Dermis microvascular lymphatic vessel endothelial cell (primary cell): Measurements from ENCODE around the gene TPP2. TPM values are rescaled to one million over a fixed set of nuclear protein-coding genes. Genes with fewer than 3 reads are reported as not detected.
A peak's percentile ranks its signal among the peaks of the same experiment; 100 is the strongest.

Experiments used
- DNase-seq, 2 donors: peaks; one replicate each; pipeline versions ENCODE4 v3.0.0 to v3.0.0-alpha.2; 2010; ENCODE audit warnings: low read depth in 2 of 2
- total RNA-seq: library from RNA; depleted of rRNA; stranded (reverse); fragments of >200 nt; gene quantifications from 2 replicates; pipeline ENCODE4 v1.2.1, GENCODE V29; 2014

The TPP2 gene
- total RNA-seq, 1 donor from 2014 or later: 39.5 TPM

DNA sequence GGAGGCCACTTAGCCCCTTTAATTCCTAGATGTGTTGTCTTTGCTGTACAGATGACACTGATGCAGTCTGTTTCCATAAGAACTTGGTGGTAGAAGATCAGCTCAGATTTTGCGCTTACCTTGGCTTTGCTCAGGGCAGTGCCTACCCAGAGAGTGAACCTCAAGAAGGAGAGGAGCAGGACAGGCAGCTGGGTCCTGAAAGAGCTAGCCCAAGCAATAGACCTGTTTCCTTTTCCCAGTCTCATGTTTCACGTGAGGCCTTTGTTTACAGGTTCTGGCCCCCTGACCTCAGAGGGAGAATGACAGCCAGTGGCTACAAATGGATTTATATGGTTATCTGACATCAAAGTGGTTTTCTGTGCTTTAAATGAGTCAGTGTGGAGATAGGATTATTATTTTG lies 58.0 kb downstream of the TPP2 start:
- peak in 1 of 2 donors; percentile 46 for DNase-seq

DNA sequence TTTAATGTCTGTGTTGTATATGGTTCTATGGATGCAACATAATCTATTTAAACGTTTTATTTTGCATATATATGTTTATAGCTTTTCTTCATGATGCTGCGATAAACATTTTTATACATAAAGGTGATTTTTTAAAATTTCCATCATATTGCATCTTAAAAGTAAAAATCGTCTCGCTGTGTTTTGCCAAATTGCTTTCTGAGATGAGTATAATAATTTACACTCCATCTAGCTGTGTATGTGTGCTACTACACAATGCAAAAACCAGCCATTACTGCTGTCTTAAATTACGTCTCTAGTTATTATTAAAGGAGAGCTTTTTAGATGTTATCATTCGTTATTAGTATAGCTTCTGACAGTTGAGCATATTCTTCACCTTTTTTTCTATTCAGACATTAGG lies 60.8 kb downstream of the TPP2 start:
- no peak for DNase-seq

DNA sequence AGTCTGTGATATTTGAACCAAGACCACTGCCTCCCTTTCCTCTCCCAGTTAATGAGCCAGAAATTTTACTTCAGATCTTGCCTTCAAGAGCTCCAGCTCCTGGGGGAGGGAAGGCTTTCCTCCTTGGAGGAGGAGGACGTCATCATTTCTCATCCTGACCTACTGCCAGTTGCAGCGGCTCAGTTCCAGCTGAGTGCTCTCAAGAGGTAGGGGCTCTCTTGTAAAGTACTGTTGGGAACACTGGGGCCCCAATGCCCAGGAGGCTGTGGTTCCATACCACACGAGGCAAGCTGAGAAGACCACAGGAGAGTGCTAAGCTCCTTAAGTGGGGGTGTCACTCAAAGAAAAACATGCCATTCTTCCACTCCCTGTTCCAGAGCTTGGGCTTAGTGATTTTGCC lies 61.9 kb downstream of the TPP2 start:
- no peak for DNase-seq

DNA sequence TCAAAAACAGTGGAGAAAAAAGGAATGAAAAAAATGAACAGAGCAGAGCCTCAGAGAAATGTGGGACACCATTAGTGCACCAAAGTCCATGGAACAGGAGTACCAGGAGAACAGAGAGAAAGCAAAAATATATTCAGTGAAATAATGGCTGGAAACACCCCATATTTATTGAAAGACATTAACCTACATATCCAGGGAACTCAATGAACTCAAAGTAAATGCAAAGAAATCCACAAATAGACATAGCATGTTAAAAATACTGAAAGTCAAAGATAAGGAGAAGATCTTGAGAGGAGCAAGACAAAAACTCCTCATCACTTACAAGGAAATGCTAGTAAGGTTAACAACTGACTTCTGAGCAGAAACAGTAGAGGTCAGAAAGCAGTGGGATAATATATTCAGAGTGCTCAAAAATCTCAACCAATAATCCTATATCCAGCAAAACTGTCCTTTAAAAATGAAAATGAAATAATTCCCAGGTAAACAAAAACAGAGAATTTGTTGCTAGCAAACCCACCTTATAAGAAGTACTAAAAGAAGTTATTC lies 62.5 kb downstream of the TPP2 start:
- no peak for DNase-seq

DNA sequence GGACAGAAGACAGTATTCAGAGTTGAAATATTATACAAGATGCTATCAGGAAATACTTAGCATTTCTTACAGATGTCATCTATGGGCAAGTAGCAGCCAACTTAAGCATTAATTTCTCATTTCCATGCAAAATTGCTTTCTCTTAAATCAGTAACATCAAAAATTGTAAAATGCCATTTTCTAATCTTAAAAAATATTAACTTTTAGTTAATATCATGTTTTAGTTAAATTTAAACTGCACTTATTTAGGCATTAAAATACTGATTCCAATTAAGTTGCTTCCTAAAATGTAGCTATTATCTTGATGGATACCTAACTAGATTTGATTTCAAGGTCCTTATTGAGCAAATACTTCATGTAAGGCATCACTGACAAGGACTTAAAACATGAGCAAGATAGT lies 70.2 kb downstream of the TPP2 start:
- no peak for DNase-seq

DNA sequence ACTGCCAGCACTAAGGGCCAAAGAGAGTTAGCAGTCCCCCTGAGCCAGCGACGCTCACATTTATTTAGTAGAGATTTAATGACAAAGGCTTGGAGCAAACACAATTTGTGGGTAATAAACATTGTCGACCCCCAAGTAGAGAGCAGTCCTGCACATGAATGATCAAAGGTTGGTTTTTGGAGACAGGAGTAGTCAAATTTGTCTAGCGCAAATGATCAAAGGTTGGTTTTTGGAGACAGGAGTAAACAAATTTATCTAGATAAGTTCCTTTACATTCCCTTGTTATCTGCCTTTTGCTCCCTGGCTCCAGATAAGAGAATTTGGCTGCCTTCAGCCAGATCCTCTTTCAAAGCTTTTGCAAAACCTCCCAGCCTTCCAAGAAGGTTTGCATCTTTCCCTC lies 71.1 kb downstream of the TPP2 start:
- DNase-seq: no peak

DNA sequence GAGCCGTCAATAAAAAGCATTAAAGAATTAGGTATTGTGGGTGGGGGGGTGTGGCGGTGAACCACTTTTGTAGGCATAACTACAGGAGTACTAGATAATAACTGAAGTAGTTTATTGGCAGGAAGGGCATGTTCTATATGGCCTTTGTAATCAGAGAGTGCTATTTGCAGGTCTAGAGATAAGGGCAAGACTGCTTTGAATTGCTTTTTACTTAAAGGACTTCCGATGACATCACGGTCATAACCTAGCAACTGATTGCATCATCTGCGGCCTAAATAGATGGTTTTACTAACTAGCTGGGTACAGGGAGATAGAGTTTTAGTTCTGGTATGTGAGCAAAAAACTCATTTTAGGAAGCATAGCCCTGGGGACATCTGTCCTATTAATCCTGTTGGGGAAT lies 73.3 kb downstream of the TPP2 start:
- no peak for DNase-seq

DNA sequence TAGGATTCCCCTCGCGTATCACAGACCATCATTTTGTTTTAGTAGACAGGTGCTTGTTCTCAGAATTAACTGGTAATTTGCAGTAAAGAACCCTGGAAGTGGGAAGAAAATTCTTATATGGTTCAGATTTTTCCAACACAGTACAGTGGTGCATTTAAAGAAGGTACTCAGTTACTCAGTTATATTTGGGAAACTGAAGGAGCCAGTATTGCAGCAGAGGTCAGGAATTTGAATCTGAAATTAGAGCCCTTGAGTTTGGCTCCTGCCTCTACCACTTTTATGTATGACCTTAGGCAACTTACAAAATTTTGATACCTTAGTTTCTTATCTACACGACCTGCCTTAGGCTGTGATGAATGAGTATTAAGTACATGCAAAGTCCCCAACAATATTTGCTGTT lies 78.3 kb downstream of the TPP2 start:
- DNase-seq: no peak

DNA sequence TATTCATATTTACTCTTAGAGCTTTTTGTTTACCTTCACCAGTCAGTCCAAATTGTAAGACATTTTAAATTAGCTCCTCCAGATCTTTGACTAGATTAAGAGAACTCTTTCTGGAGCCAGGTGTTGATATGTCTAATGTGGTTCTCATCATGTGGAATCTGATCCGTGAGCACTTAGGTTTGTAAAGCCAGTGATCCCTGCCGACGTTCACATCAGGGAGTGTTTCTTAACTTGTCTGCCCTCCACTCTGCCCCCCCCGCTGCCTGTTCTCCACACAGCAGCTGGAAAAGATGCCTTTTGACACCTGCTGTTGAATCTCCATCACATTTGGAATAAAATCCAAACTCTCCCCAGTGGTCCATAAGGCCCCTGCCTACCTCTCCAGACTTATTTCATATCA lies 80.3 kb downstream of the TPP2 start:
- no peak for DNase-seq

DNA sequence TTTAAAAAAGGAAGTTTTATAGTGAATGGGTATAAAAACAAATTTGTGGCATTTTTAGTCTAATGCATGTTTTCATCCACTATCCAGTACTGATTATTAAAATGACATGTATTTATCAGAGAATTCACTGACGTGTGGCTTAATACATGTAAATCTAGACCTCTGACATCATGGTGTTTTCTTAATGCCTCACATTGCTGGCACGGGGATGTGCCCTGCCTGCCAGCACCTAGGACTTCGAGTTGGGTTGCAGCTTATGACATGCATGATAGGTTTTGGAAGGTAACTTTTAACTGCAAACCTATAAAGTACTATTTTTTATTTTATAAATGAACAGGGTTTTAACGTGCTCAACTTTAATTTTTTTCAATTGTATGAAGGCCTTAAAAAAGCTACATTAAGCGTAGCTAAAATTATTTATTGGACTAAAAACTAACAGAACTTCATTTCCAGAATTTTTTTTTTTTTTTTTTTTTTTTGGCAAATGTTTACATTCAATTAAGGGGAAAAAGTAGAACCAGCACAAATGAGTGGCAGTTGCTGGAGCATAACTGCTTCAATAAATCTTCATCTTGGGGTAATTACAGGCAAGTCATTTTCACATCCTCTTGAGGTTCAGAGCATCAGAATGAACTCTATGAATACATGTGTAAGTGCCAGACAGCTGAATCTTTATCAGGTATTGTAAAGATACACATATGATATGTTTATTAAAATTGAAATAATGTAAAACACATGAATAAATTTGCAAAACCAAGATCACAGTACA lies 81.7 kb downstream of the TPP2 start:
- DNase-seq: no peak

DNA sequence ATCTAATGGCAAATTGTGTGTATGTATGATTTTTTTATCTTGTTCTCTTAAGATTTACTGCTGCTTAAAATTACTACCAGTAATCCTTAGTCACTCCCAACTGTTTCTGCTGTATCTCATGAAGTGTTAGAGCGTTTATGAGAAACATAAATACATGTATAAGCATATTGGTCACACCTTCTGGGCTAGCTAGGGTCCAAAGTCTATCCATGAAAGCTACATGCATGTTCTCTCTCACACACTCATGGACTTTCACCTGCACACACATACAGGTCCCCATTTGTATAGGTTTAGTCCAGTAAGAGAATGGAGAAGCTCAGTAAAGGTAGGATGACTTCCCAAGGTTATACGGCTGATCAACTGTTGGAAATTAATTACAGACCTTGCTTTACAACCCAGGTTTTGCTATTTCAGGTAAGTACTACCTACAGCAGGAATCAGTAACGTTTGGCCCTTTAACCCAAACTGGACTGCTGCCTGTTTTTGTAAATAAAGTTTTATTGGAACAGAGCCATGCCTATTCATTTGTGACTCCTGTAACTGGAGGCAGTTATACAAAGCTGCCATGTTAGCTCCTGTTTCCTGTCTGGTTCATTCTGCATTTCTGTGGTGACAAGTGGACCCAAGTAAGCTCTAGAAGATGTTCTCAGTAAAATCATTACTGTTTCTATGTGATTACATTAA lies 82.8 kb downstream of the TPP2 start:
- DNase-seq: no peak

DNA sequence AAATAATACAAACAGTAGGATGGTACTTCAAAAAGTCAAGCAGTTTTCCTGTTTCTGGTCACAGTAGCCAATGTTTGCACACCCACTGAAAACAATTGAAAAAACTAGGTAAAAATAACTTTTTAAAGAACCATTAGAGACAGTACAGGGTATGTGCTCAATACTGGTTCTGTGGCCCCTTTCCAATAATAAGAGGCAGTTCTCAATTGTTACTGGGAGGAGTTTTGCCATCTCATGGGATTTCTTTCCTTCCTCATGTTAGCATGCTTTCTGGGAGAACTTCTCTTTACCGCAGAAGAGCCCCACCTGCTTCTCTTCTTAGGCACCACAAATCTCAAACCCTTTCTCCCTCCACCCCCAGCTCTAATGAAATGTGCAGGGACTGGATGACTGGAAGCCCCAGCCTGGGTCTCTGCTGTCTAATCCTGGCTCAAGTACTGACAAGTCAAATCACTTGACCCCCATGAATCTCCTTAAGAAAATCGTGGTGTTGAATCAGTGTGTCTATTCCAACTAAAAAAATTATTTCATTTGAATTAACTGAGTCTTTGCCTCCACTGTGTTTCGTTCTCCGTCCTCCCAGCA lies 83.4 kb downstream of the TPP2 start:
- no peak for DNase-seq

DNA sequence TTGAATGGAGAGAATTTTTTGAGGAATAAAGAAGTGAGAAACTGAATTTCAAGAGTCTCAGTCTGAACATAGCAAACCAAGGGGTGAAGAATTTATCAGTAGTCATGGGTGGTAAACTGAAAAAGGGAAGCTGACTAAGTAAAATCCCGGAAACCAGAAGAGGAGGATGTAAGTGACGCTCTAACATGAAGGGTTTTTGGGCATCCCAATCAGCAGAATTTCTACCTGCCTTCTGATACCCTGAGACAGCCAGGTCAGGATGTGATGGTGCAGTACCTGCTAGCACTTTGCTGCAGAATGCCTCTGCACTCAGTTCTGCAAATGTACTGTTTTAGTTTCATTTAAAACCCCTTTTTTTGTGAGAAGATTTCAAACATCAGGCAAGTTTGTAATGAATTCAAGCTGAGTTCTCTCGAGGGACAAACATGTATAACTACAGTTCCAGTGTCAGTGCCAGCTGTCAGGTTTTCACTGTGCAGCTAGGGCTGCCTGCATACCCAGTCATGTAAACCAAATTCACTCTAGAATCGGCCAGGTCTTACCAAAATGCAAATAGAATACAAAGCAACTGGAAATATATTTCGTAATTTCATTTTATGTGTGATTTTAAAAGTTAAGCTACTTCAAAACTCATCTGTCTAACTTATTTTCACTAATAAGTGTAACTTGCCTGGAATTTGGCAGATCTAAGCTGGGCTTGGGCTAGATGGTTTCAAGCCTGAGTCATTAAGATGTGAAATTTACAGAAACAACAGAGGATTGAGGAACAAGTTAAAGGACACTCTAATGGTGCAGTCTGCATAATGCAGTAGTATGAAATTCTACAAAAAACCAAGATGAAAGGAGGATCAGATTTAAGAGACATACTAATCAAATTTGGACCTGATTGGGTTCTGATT lies 84.3 kb downstream of the TPP2 start:
- no peak for DNase-seq

DNA sequence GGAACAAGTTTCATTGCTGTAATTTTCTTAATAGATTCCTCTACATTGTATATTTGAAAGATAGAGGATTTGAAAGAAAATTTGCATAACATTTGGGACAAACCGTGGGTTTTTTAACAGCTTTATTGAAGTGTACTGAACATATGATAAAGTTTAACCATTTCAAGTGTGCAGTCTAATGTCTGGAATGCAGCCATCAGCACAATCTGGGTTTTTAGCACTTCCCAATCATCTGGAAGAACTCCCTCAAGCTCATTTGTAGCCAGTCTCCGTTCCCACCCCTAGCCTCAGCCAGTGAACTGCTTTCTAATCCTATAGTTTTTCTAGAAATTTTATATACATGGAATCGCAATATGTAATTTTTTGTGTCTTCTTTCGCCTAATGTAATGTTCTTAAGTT lies 85.4 kb downstream of the TPP2 start:
- no peak for DNase-seq

DNA sequence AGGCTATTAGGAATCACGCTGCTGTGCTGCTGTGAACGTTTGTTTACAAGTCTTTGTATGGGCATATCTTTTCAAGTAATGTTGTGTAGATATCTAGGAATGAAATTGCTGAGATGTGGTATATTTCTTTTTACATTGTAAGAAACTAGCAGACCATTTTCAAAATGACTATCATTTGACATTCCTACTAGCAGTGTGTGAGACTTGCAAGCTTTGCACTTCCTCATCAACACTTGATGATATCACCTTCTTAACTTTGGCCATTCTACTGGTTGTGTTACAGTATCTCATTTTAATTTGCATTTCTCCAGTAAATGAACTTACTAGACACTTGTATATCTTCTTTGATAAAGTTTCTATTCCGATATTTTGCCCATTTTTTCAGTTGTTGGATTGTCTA lies 85.9 kb downstream of the TPP2 start:
- no peak for DNase-seq

DNA sequence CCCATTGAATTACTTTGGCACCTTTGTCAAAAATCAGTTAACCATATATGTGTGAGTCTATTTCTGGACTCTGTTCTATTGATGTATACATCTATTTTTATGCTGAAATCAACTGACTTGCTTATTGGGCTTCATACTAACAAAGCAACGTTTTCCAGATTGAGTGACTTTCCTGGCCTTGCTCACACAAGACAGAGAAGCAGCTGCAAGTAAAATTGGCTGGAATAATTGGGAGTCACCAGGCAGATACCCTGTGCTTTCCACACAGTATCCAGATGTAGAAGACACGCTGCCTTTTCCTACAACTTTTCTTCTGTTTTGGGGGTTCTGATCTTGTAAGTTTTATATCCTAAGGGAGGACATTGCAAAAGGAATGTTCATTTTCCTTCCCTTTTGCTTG lies 86.9 kb downstream of the TPP2 start:
- no peak for DNase-seq

DNA sequence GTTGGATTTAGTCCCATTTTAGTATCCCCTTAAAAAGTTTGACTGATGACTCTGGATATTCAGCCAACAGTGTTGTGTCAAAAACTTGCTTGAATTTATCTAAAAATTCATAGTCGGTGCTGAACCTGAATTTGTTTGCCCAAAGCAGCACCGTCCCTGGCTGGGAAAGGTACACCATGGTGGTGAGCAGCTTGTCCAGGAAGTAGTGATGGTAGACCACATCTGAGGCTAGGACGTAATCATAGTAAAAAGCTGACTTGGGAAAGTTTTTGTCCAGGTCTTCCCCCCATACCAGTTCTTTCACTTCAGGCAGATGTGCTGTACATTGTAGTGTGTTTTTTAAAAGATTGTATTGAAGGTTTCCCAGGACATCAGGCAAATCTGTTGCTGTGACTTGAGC lies 89.2 kb downstream of the TPP2 start:
- DNase-seq: no peak

DNA sequence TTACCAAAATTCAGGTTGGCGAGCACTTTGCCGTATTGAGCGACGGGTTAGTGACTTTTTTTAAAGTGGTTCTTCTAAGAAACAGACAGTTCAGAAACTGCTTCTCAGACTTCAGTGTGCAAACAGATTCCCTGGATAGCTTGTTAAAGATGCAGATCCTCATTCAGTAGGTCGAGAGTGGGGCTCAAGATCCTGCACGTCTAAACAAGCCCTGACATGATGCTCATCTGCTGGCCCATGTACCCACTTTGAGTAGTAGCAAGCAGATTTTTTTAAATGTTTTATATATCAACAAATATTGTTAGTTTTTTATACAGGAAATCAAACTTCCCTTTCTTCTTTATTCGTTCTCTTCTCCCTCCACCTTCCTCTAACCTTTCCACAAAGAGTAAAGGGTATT lies 90.7 kb downstream of the TPP2 start:
- DNase-seq: no peak

DNA sequence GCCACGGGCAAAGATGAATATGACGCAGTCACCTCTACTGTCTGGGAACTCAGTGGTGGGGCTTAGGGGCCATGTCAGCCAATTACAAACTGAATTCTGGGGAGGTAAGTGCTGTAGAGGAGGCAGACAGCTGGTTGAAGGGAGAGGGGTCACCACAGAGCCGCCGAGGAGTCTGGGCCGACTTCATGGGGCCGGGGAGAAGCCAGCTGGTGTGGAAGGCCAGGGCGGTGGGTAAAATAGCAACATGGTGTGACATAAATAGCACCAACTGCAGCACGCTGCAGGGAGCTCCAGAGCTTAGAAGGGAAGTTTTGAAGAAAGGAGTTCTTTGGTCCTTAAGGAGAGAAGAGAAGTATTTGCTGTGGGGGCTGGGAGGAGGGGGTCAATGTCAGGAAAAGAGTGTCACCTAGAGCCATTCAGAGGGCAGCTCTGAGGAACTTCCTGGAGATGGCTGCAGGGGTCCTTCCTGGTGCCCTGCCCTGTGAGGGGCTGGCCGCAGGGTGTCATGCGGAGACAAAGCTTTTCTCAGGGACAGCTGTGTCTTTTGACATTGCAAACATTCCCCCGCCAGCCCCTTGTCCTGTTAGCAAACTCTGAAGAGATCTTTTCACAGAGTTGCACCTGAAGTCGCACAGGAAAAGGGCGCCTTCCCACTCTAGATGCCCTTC lies 91.7 kb downstream of the TPP2 start:
- no peak for DNase-seq

DNA sequence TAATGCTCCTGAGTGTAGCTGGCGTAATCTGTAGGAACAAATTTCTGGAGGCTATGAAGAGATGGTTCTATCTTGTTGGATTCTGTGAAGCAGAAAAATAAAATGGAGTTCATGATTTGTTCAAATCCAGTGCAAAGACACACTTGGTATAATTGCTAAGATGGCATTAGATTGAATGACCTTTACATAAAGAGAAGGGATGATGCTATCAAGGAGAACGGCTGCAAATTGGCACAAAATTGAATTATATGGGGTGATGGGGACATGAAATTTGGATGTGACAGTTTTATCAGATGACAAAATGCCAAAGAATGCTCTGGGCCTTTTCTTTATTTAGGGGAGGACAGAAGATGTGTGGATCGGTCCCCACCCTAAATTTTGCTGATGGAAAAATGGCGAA lies 94.1 kb downstream of the TPP2 start:
- no peak for DNase-seq

DNA sequence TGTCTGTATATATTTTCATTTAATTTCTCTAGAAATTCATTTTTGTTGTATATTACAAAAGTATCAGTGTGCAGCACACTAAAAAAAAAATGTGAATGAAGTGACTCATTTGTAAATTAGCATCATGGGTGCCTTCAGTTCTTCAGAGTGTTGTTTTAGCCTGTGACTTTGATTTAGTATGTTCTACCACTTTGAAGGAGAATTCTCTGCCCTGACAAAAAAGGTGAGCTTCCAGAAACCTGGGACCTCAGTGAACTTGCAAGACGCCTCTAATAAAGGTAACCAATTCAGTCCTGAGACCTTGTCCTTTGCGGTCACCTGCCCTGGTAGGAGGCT lies 95.7 kb downstream of the TPP2 start:
- no peak for DNase-seq
